IMR-90 (cell line): ENCODE measurements around the gene WBP2. TPM values are rescaled to one million over a fixed set of nuclear protein-coding genes. Genes with fewer than 3 reads are reported as not detected.
A peak's percentile ranks its signal among the peaks of the same experiment; 100 is the strongest.

Source experiments
- ATAC-seq: fragments of 200-7000 bp; cut with Tn5 transposase; 2 replicates; pipeline ENCODE4 v1.9.1; 2020; ENCODE audit warnings: low read depth, mild to moderate bottlenecking, moderate library complexity
- BruUV-seq: library from RNA; stranded (reverse); fragments of 400-500 nt; replicated peaks from 2 replicates; lab custom pipeline; 2021; lab: Mats Ljungman, UMichigan
- CTCF ChIA-PET: fragments of 300-600 bp; formaldehyde crosslinking; extraction: SDS; loops from one replicate; lab custom pipeline; 2021; ENCODE audit warnings: antibody characterized with exemption; lab: Yijun Ruan, JAX
- POLR2A ChIA-PET: fragments of 300-600 bp; sonication (Branson Sonifier 250); formaldehyde crosslinking; loops from one replicate; lab custom pipeline; 2022; ENCODE audit warnings: antibody characterized with exemption; ENCODE audit not compliant: unreplicated experiment; lab: Charles Lee
- DNase-seq: peaks from one replicate; pipeline ENCODE4 v3.0.0; 2013
- H2AFZ ChIP-seq: replicated peaks from 2 replicates; pipeline ENCODE3; 2013; ENCODE audit warnings: low read length, mild to moderate bottlenecking; ENCODE audit not compliant: poor library complexity
- H2AK5ac ChIP-seq: 2 replicates; pipeline ENCODE4 v1.6.1; 2013; ENCODE audit warnings: low read depth, low read length, inconsistent platforms
- H2AK9ac ChIP-seq: replicated peaks from 2 replicates; pipeline ENCODE3; 2013; ENCODE audit warnings: mild to moderate bottlenecking, low read depth, low read length, moderate library complexity; ENCODE audit not compliant: poor library complexity
- H2BK120ac ChIP-seq: 2 replicates; pipeline ENCODE4 v1.6.1; 2013; ENCODE audit warnings: low read depth, low read length, inconsistent platforms
- H2BK15ac ChIP-seq: 3 replicates; pipeline ENCODE4 v1.6.1; 2013; ENCODE audit warnings: low read depth, low read length, inconsistent platforms
- H2BK20ac ChIP-seq: 2 replicates; pipeline ENCODE4 v1.6.1; 2013; ENCODE audit warnings: low read depth, mild to moderate bottlenecking, inconsistent platforms, low read length, moderate library complexity
- H2BK5ac ChIP-seq: 2 replicates; pipeline ENCODE4 v1.6.1; 2013; ENCODE audit warnings: mild to moderate bottlenecking, low read depth, low read length, inconsistent platforms; ENCODE audit not compliant: poor library complexity, severe bottlenecking
- H3K14ac ChIP-seq: replicated peaks from 2 replicates; pipeline ENCODE4 v1.6.1; 2013; ENCODE audit warnings: low read depth, low read length, inconsistent platforms
- H3K18ac ChIP-seq: 2 replicates; pipeline ENCODE4 v1.6.1; 2013; ENCODE audit warnings: low read depth, low read length, control low read depth
- H3K23ac ChIP-seq: 2 replicates; pipeline ENCODE4 v1.6.1; 2013; ENCODE audit warnings: low read depth, low read length, inconsistent platforms
- H3K27ac ChIP-seq: 2 replicates; pipeline ENCODE4 v1.5.1; 2013; ENCODE audit warnings: mild to moderate bottlenecking, control low read depth, low read length; ENCODE audit not compliant: insufficient read depth
- H3K27me3 ChIP-seq: 2 replicates; pipeline ENCODE4 v1.6.1; 2013; ENCODE audit warnings: low read length; ENCODE audit not compliant: control insufficient read depth, insufficient read depth
- H3K36me3 ChIP-seq: 2 replicates; pipeline ENCODE4 v1.6.1; 2013; ENCODE audit warnings: low read length, mixed read lengths; ENCODE audit not compliant: control insufficient read depth, insufficient read depth
- H3K4ac ChIP-seq: 2 replicates; pipeline ENCODE4 v1.6.1; 2013; ENCODE audit warnings: low read depth, low read length, inconsistent platforms
- H3K4me1 ChIP-seq: 2 replicates; pipeline ENCODE4 v1.6.1; 2013; ENCODE audit warnings: low read length, mixed read lengths; ENCODE audit not compliant: control insufficient read depth, insufficient read depth
- H3K4me2 ChIP-seq: 2 replicates; pipeline ENCODE4 v1.6.1; 2013; ENCODE audit warnings: low read depth, mild to moderate bottlenecking, control low read depth, low read length, moderate library complexity
- H3K4me3 ChIP-seq: 2 replicates; pipeline ENCODE4 v1.5.1; 2013; ENCODE audit warnings: low read depth, mild to moderate bottlenecking, control low read depth, low read length, moderate library complexity; ENCODE audit not compliant: insufficient read depth
- H3K56ac ChIP-seq: 2 replicates; pipeline ENCODE4 v1.6.1; 2013; ENCODE audit warnings: low read length, inconsistent platforms; ENCODE audit not compliant: insufficient read depth; ENCODE audit errors: extremely low read depth
- H3K79me1 ChIP-seq, 2 experiments: 2 replicates each; pipeline ENCODE4 v1.6.1; 2013; ENCODE audit warnings: low read length in 2 of 2, inconsistent platforms in 1 of 2, low read depth in 1 of 2
- H3K9ac ChIP-seq: 2 replicates; pipeline ENCODE4 v1.6.1; 2013; ENCODE audit warnings: low read depth, low read length, control low read depth
- H3K9me1 ChIP-seq: 2 replicates; pipeline ENCODE4 v1.6.1; 2013; ENCODE audit warnings: low read length, inconsistent platforms; ENCODE audit not compliant: insufficient read depth
- H3K9me3 ChIP-seq: 2 replicates; pipeline ENCODE4 v1.6.1; 2013; ENCODE audit warnings: low read length; ENCODE audit not compliant: control insufficient read depth, insufficient read depth
- H4K20me1 ChIP-seq: 2 replicates; pipeline ENCODE4 v1.6.1; 2013; ENCODE audit warnings: low read length, inconsistent platforms; ENCODE audit not compliant: insufficient read depth
- H4K5ac ChIP-seq: 2 replicates; pipeline ENCODE4 v1.6.1; 2013; ENCODE audit warnings: mild to moderate bottlenecking, low read depth, low read length, control low read depth
- H4K8ac ChIP-seq, 2 experiments: 2 replicates each; pipeline ENCODE4 v1.6.1; 2013; ENCODE audit warnings: low read depth in 2 of 2, low read length in 2 of 2, control low read depth in 1 of 2, inconsistent platforms in 1 of 2
- H4K91ac ChIP-seq: 2 replicates; pipeline ENCODE4 v1.6.1; 2013; ENCODE audit warnings: low read depth, low read length, inconsistent platforms; ENCODE audit not compliant: insufficient read depth
- BHLHE40 ChIP-seq: fragments of 150-350 bp; IDR thresholded peaks from 2 replicates; pipeline ENCODE4 v1.6.1; 2016; ENCODE audit warnings: mild to moderate bottlenecking, low read depth, low read length
- CEBPB ChIP-seq: IDR thresholded peaks from 2 replicates; pipeline ENCODE4 v1.6.1; 2012; ENCODE audit warnings: low read depth, low read length, improper control_type of control experiment
- CHD1 ChIP-seq: IDR thresholded peaks from 2 replicates; pipeline ENCODE4 v1.6.1; 2012; ENCODE audit warnings: low read depth, low read length, improper control_type of control experiment
- CTCF ChIP-seq: conservative IDR thresholded peaks from 2 replicates; pipeline ENCODE4 v1.5.1; 2012; ENCODE audit warnings: mild to moderate bottlenecking, low read depth, low read length, improper control_type of control experiment
- ELK1 ChIP-seq: fragments of 150-350 bp; IDR thresholded peaks from 2 replicates; pipeline ENCODE4 v1.6.1; 2016; ENCODE audit warnings: low read depth, mild to moderate bottlenecking, low read length, moderate library complexity, borderline replicate concordance
- MAFK ChIP-seq: IDR thresholded peaks from 2 replicates; pipeline ENCODE4 v1.6.1; 2012; ENCODE audit warnings: low read depth, low read length, improper control_type of control experiment
- MAZ ChIP-seq: IDR thresholded peaks from 2 replicates; pipeline ENCODE4 v1.6.1; 2012; ENCODE audit warnings: low read depth, mild to moderate bottlenecking, low read length, improper control_type of control experiment, moderate library complexity, borderline replicate concordance
- MXI1 ChIP-seq: IDR thresholded peaks from 2 replicates; pipeline ENCODE4 v1.6.1; 2012; ENCODE audit warnings: low read depth, mild to moderate bottlenecking, low read length, moderate library complexity, borderline replicate concordance
- NFE2L2 ChIP-seq: fragments of 150-350 bp; IDR thresholded peaks from 2 replicates; pipeline ENCODE4 v1.6.1; 2016; ENCODE audit warnings: low read depth, mild to moderate bottlenecking, low read length
- POLR2A ChIP-seq: IDR thresholded peaks from 2 replicates; pipeline ENCODE4 v1.6.1; 2012; ENCODE audit warnings: mild to moderate bottlenecking, low read depth, low read length
- RAD21 ChIP-seq: IDR thresholded peaks from 2 replicates; pipeline ENCODE4 v1.6.1; 2012; ENCODE audit warnings: low read length, improper control_type of control experiment
- RCOR1 ChIP-seq: IDR thresholded peaks from 2 replicates; pipeline ENCODE4 v1.6.1; 2012; ENCODE audit warnings: mild to moderate bottlenecking, low read length, improper control_type of control experiment; ENCODE audit not compliant: insufficient replicate concordance
- RFX5 ChIP-seq: IDR thresholded peaks from 2 replicates; pipeline ENCODE4 v1.8.0; 2012; ENCODE audit warnings: low read depth, mild to moderate bottlenecking, low read length, moderate library complexity
- SMC3 ChIP-seq: fragments of 150-350 bp; IDR thresholded peaks from 2 replicates; pipeline ENCODE4 v1.6.1; 2016; ENCODE audit warnings: low read depth, mild to moderate bottlenecking, antibody characterized with exemption, low read length, moderate library complexity
- USF2 ChIP-seq: fragments of 150-350 bp; IDR thresholded peaks from 2 replicates; pipeline ENCODE4 v1.6.1; 2017; ENCODE audit warnings: mild to moderate bottlenecking, antibody characterized with exemption, low read length, low read depth
- WGBS, 2 experiments: methylation state at CpG; one replicate each; pipeline versions ENCODE4 v1.1.5 to v1.1.7; 2013; ENCODE audit warnings: missing lambda C conversion rate in 2 of 2; ENCODE audit not compliant: insufficient read length in 1 of 2; ENCODE audit errors: extremely low coverage in 2 of 2; 5-methylcytosine and 5-hydroxymethylcytosine counted together
- dilution Hi-C: fragments of 300-500 bp; cut with HindIII; formaldehyde crosslinking; loops from one replicate; pipeline ENCODE4 v1.14.3; 2018; ENCODE audit warnings: low sequenced_read_pairs; ENCODE audit not compliant: unreplicated experiment
- in situ Hi-C: fragments of 300-500 bp; cut with MboI; formaldehyde crosslinking; loops from 3 replicates; pipeline ENCODE4 v1.14.3; 2019; ENCODE audit warnings: low sequenced_read_pairs, inconsistent platforms, mixed read lengths
- intact Hi-C: fragments of 100-400 bp; cut with micrococcal nuclease; formaldehyde crosslinking; loops from 2 replicates; pipeline ENCODE4 v1.10.0; 2022
- polyA plus RNA-seq, 3 experiments: library from polyadenylated mRNA; depleted of rRNA; stranded (reverse); fragments of >200 nt; gene quantifications; 2 replicates each; pipeline ENCODE4 v1.2.3, GENCODE V29; 2012; ENCODE audit warnings: low replicate concordance in 1 of 3
- total RNA-seq: library from RNA; depleted of rRNA; stranded (reverse); fragments of >200 nt; gene quantifications from 2 replicates; pipeline ENCODE4 v1.2.3, GENCODE V29; 2012

WBP2 gene
- total and polyA plus RNA-seq, 2 of the 4 experiments (the other 2 are of a cell fraction) = 9.0 to 35.5 TPM

- Histone ChIP-seq H2AFZ (no peak overlapping the region), H3K36me3 (peaks cover 20% of the 10 kb centered on the region), H4K5ac (no peak overlapping the region), H4K8ac (peak overlapping the region in 1 of 2 experiments; percentile 4; a peak in 1 of 4 replicates), H2AK9ac (peak overlapping the region; percentile 21), H3K4me1 (peaks cover 11% of the 10 kb centered on the region), H3K18ac (no peak overlapping the region), H2BK20ac (no peak overlapping the region), H3K27ac (peak overlapping the region; percentile 2; the same call in 1 of the 2 replicates), H3K56ac (no peak overlapping the region), H3K14ac (peak overlapping the region; percentile 51; the same call in 1 of the 2 replicates), H2BK120ac (no peak overlapping the region), H3K9me1 (peaks cover 7% of the 10 kb centered on the region), H3K4me2 (peak overlapping the region; percentile 86), H4K91ac (no peak overlapping the region), H3K23ac (no peak overlapping the region), H3K27me3 (no peaks in the 10 kb centered on the region), H3K4ac (peak overlapping the region; percentile 22; the same call in 1 of the 2 replicates), H3K4me3 (peak overlapping the region; percentile 55), H4K20me1 (peaks cover 5% of the 10 kb centered on the region; the same call in 1 of the 2 replicates), H2BK15ac (no peak overlapping the region; the same call in 2 of the 3 replicates), H2AK5ac (peak overlapping the region; percentile 37; the same call in 1 of the 2 replicates), H3K9ac (peak overlapping the region; percentile 27), H3K9me3 (no peaks in the 10 kb centered on the region), H3K79me1 (peaks cover 6 to 29% of the 10 kb centered on the region in 2 experiments; a peak in 3 of 4 replicates), H2BK5ac (peak overlapping the region; percentile 12)
- intact Hi-C loops (no loop called here), dilution Hi-C loops (no loop called here), in situ Hi-C loops (no loop called here)
- no TSS peak for BruUV-seq
- WGBS, 2 experiments = 60% methylated on average over 2 of the region's 7 CpGs; no CpG with 5 or more reads in 1 of the 2 experiments
- CTCF ChIA-PET = interaction anchor here (0.5 to 1.4 kb wide), 2 partner anchors 24 to 106 kb away, joined by 3 read pairs; no protein-coding TSS in a partner anchor
- DNase-seq (peak; percentile 57), ATAC-seq (no peak)
- POLR2A ChIA-PET = no interaction called here
- TF ChIP-seq MAFK (no peak), USF2 (no peak), CHD1 (no peak), CTCF (no peak), RAD21 (no peak), SMC3 (no peak), MXI1 (no peak), CEBPB (no peak), POLR2A (no peak), RCOR1 (no peak), MAZ (no peak), RFX5 (no peak), NFE2L2 (no peak), BHLHE40 (no peak), ELK1 (no peak)
Observed at GRCh38 chr17:75854101-75854748, 910 bp downstream of the WBP2 start.
